Heart left ventricle (tissue), 13 donors: ENCODE results near the gene OS9.

Source experiments
- CTCF ChIP-seq, 12 donors: fragments of 200-600 bp; sonication (generic) in 4 of 12; IDR thresholded peaks; one replicate each; pipeline versions ENCODE4 v1.5.0 to v1.8.0; 2018 to 2022; ENCODE audit warnings: antibody characterized with exemption in 12 of 12, mild to moderate bottlenecking in 5 of 12
- POLR2A ChIP-seq, 2 donors: fragments of 450-650 bp; IDR thresholded peaks; one replicate each; pipeline ENCODE4 v1.6.1; 2017; ENCODE audit warnings: antibody characterized with exemption in 2 of 2, mild to moderate bottlenecking in 2 of 2, moderate library complexity in 2 of 2
- donor health status: ischemic (EF 13 %, LVEDD 7.1; RV severe dilation, severe dysfunction).
- donor health status: DM: no; HTN: yes; CAD: no.
- donor health status: DM: no; HTN: no; CAD: no.
- donor health status: ischemic (EF 25% LVEDD 6.9; RV normal size, moderate dysfunction).
- donor health status: ischemic (EF 25% LVEDD 5.7; RV mildly dilated, moderate dysfunction).
- donor health status: ischemic (EF 35%, LVEDD 5.7; RV mildly dilated, moderate dysfunction).
- donor health status: nonischemic (EF 11% LVEDD 7.7; RV severe dilation, severe dysfunction).
- donor health status: DM: yes; HTN: yes; CAD: no.
- donor health status: PGD.
- donor health status: ischemic (EF 29% LVEDD 5.4; RV normal size, mild dysfunction).
- donor health status: nonischemic (EF 23%, LVEDD 6.1; RV moderate dilation, normal function).

DNA sequence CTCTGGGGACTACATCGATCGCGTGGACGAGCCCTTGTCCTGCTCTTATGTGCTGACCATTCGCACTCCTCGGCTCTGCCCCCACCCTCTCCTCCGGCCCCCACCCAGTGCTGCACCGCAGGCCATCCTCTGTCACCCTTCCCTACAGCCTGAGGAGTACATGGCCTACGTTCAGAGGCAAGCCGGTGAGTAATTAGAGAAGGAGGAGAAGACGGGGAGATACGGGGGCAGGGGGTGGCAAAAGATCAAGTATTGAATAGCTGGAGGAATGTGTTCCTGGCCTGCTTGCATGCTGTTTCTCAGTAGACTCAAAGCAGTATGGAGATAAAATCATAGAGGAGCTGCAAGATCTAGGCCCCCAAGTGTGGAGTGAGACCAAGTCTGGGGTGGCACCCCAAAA is 21.9 kb downstream of the OS9 start:
- no peak for TF ChIP-seq POLR2A (IDR thresholded peaks at IDR 0.05)
- no peak for TF ChIP-seq CTCF (IDR thresholded peaks at IDR 0.05)
